GM19455 (cell line): ENCODE results near the gene MYH13.
A peak's percentile ranks its signal among the peaks of the same experiment; 100 is the strongest.
"Not testable (repeated sequence)": the region's sequence is repeated elsewhere in the genome, so short reads cannot be mapped to it uniquely, and the experiment has no call there.

Source experiments
- ATAC-seq: cut with Tn5 transposase; IDR thresholded peaks from one replicate; pipeline ENCODE4 v1.9.1; 2021; ENCODE audit not compliant: unreplicated experiment

MYH13 gene

GRCh38 chr17:10306585-10306984 is 66.2 kb downstream of the MYH13 start:
- ATAC-seq = no peak

GRCh38 chr17:10305398-10305797 is 67.4 kb downstream of the MYH13 start:
- ATAC-seq = no peak

GRCh38 chr17:10304758-10305300 is 68.0 kb downstream of the MYH13 start:
- ATAC-seq = no peak

GRCh38 chr17:10297691-10298090 is 75.1 kb downstream of the MYH13 start:
- no peak for ATAC-seq

GRCh38 chr17:10295728-10296343 is 77.0 kb downstream of the MYH13 start:
- no peak for ATAC-seq

GRCh38 chr17:10294180-10294579 is 78.6 kb downstream of the MYH13 start:
- no peak for ATAC-seq

- ATAC-seq = peak; percentile 75
Observed at GRCh38 chr17:10292057-10292937, 80.5 kb downstream of the MYH13 start.

GRCh38 chr17:10291576-10291975 is 81.2 kb downstream of the MYH13 start:
- ATAC-seq = not testable (repeated sequence)

- no peak for ATAC-seq
Observed at GRCh38 chr17:10290041-10290440, 82.8 kb downstream of the MYH13 start.

GRCh38 chr17:10286324-10286723 is 86.5 kb downstream of the MYH13 start:
- ATAC-seq = no peak

- ATAC-seq = no peak
Observed at GRCh38 chr17:10285896-10286295, 86.9 kb downstream of the MYH13 start.

GRCh38 chr17:10280068-10280467 is 92.7 kb downstream of the MYH13 start:
- no peak for ATAC-seq

- no peak for ATAC-seq
Observed at GRCh38 chr17:10278218-10278617, 94.6 kb downstream of the MYH13 start.

- ATAC-seq = no peak
Observed at GRCh38 chr17:10276436-10276835, 96.4 kb downstream of the MYH13 start.

- no peak for ATAC-seq
Observed at GRCh38 chr17:10275418-10275817, 97.4 kb downstream of the MYH13 start.

- no peak for ATAC-seq
Observed at GRCh38 chr17:10271106-10271562, 101.7 kb downstream of the MYH13 start.

- no peak for ATAC-seq
Observed at GRCh38 chr17:10270258-10270657, 102.5 kb downstream of the MYH13 start.

- no peak for ATAC-seq
Observed at GRCh38 chr17:10268005-10268404, 104.8 kb downstream of the MYH13 start.

- ATAC-seq = no peak
Observed at GRCh38 chr17:10266296-10266876, 106.4 kb downstream of the MYH13 start.

GRCh38 chr17:10265100-10265810 is 107.6 kb downstream of the MYH13 start:
- no peak for ATAC-seq

GRCh38 chr17:10264051-10264450 is 108.8 kb downstream of the MYH13 start:
- ATAC-seq = no peak
